ENCODE data around the gene SLC25A48.

DNA sequence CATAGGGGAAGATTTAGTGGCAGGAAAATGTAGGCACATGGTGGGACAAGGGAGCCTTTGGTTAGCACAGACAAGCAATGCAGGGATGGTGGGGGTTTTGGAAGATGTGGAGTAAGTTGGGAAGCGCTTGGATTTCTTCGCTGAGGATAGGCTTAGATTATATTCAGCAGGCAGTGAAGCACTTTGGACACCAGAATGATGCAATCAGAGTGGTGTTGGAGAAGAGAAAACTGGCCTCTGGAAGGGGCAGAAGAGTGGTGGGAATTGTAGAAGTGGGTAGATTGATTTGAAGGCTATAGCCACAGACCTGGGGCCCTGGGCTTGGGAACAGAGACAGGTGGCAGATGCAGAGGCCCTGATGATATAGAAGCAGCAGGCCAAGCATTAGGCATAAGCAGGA is 28.3 kb downstream of the SLC25A48 start:
- TF ChIP-seq POLR2A (IDR thresholded peaks at IDR 0.05) (no peak), POLR2AphosphoS5 (IDR thresholded peaks at IDR 0.05) (no peak)
- TF ChIP-seq, protein P1, sequence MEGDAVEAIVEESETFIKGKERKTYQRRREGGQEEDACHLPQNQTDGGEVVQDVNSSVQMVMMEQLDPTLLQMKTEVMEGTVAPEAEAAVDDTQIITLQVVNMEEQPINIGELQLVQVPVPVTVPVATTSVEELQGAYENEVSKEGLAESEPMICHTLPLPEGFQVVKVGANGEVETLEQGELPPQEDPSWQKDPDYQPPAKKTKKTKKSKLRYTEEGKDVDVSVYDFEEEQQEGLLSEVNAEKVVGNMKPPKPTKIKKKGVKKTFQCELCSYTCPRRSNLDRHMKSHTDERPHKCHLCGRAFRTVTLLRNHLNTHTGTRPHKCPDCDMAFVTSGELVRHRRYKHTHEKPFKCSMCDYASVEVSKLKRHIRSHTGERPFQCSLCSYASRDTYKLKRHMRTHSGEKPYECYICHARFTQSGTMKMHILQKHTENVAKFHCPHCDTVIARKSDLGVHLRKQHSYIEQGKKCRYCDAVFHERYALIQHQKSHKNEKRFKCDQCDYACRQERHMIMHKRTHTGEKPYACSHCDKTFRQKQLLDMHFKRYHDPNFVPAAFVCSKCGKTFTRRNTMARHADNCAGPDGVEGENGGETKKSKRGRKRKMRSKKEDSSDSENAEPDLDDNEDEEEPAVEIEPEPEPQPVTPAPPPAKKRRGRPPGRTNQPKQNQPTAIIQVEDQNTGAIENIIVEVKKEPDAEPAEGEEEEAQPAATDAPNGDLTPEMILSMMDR (IDR thresholded peaks at IDR 0.05), result no peak
